Lung (tissue), 12 donors: Measurements from ENCODE around the gene TRABD2A. TPM values are rescaled to one million over a fixed set of nuclear protein-coding genes. Genes with fewer than 3 reads are reported as not detected.
"Not testable (repeated sequence)": the region's sequence is repeated elsewhere in the genome, so short reads cannot be mapped to it uniquely, and the experiment has no call there.

Experiments
- ATAC-seq: fragments of 200-7000 bp; cut with Tn5 transposase; one replicate; pipeline ENCODE4 v1.9.1; 2020; ENCODE audit warnings: moderate number of reproducible peaks; ENCODE audit not compliant: insufficient read depth, low FRiP score
- DNase-seq, 3 donors: peaks; one replicate each; pipeline ENCODE4 v3.0.0-alpha.2; 2013 to 2017
- H3K27ac ChIP-seq, 2 donors: one replicate each; pipeline ENCODE4 v1.5.1; 2013; ENCODE audit warnings: mild to moderate bottlenecking in 2 of 2, moderate library complexity in 2 of 2, control low read depth in 1 of 2, inconsistent platforms in 1 of 2, low read depth in 1 of 2, low read length in 1 of 2
- H3K27me3 ChIP-seq, 3 donors: one replicate each; pipeline ENCODE4 v1.5.1; 2013; ENCODE audit warnings: low read length in 2 of 3; ENCODE audit not compliant: control insufficient read depth in 3 of 3, insufficient read depth in 3 of 3
- H3K36me3 ChIP-seq, 4 donors: one replicate each; pipeline ENCODE4 v1.5.1; 2013; ENCODE audit warnings: low read length in 4 of 4, mild to moderate bottlenecking in 1 of 4, moderate library complexity in 1 of 4; ENCODE audit not compliant: control insufficient read depth in 4 of 4, insufficient read depth in 4 of 4
- H3K4me1 ChIP-seq, 5 donors: one replicate each; pipeline ENCODE4 v1.5.1; 2013; ENCODE audit warnings: low read length in 5 of 5, mild to moderate bottlenecking in 2 of 5, moderate library complexity in 1 of 5; ENCODE audit not compliant: control insufficient read depth in 5 of 5, insufficient read depth in 5 of 5
- H3K4me3 ChIP-seq: one replicate; pipeline ENCODE4 v1.5.1; 2013; ENCODE audit warnings: mild to moderate bottlenecking, control low read depth, moderate library complexity
- H3K9ac ChIP-seq, 2 donors: one replicate each; pipeline ENCODE4 v1.5.1; 2013; ENCODE audit warnings: low read length in 2 of 2, control low read depth in 1 of 2; ENCODE audit not compliant: insufficient read depth in 1 of 2
- H3K9me3 ChIP-seq, 4 donors: one replicate each; pipeline ENCODE4 v1.5.1; 2013; ENCODE audit warnings: low read length in 3 of 4, mild to moderate bottlenecking in 1 of 4, moderate library complexity in 1 of 4; ENCODE audit not compliant: control insufficient read depth in 4 of 4, insufficient read depth in 3 of 4
- WGBS, 2 donors: extraction: QIAGEN DNeasy Blood & Tissue Kit; methylation state at CpG; one replicate each; pipeline ENCODE4 v1.1.7; 2013; 5-methylcytosine and 5-hydroxymethylcytosine counted together
- polyA plus RNA-seq, 2 donors: library from polyadenylated mRNA; stranded (reverse); fragments of 200-250 nt; gene quantifications; one replicate each; pipeline ENCODE4 v1.2.1, GENCODE V29; 2013
- total RNA-seq, 2 donors: library from RNA; depleted of rRNA in 1 of 2; stranded (reverse); fragments of >200 nt in 1 of 2; gene quantifications; one replicate each; pipeline ENCODE4 v1.2.1, GENCODE V29; 2014 to 2021
- TF ChIP-seq, protein P1 (sequence below): IDR thresholded peaks from 2 replicates; pipeline ENCODE4 v1.5.1; 2012; ENCODE audit warnings: mild to moderate bottlenecking; ENCODE audit errors: control extremely low read depth, extremely low read depth
- donor health status: control.
- donor health status: control.
- donor health status: Bipolar disorder and iron deficiency.
- donor health status: healthy.
- donor health status: DM: yes; HTN: yes; CAD: no.

The TRABD2A gene
- total and polyA plus RNA-seq, 4 donors: 1.9 to 3.1 (median 2.3) TPM

DNA sequence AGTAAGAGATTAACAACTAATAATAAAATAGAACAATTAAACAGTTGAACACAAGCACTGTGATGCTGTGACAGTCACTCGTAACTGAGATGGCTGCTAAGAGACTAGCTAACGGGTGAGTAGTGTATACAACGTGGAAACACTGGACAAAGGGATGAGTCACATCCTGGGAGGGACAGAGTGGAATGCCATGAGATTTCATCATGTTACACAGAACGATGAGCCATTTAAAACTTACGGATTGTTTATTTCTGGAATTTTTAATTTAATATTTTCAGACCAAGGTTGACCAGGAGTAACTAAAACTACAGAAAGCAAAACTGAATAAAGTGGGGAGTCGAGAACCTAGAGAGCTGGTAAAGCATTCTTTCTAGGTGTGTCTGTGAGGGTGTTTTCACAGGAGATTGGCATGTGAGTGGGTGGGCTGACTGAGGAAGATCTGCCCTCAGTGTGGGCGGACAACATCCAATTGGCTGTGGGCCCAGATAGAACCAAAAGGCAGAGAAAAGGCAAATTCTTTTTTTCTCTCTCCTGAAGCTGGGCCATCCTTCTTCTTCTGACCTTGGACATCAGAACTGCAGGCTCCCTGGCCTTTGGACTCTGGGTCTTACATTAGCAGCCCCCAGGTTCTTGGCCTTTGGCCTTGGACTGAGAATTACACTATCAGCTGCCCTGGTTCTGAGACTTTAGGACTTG, 39.1 kb upstream of the TRABD2A start:
- Histone ChIP-seq H3K27me3 (no peaks in the 10 kb centered on the region), H3K9me3 (no peaks in the 10 kb centered on the region), H3K4me3 (no peak overlapping the region), H3K9ac (no peak overlapping the region), H3K4me1 (peaks cover 0 to 4% (median 0%) of the 10 kb centered on the region in 5 donors), H3K27ac (peak overlapping the region; percentile 81 to 97), H3K36me3 (no peaks in the 10 kb centered on the region)
- ATAC-seq: peak; percentile 87
- WGBS, 2 donors: 30 to 36% methylated on average over 7 of the region's 7 CpGs
- peak; percentile 48 to 82 (median 65) for DNase-seq
- TF ChIP-seq, protein P1, sequence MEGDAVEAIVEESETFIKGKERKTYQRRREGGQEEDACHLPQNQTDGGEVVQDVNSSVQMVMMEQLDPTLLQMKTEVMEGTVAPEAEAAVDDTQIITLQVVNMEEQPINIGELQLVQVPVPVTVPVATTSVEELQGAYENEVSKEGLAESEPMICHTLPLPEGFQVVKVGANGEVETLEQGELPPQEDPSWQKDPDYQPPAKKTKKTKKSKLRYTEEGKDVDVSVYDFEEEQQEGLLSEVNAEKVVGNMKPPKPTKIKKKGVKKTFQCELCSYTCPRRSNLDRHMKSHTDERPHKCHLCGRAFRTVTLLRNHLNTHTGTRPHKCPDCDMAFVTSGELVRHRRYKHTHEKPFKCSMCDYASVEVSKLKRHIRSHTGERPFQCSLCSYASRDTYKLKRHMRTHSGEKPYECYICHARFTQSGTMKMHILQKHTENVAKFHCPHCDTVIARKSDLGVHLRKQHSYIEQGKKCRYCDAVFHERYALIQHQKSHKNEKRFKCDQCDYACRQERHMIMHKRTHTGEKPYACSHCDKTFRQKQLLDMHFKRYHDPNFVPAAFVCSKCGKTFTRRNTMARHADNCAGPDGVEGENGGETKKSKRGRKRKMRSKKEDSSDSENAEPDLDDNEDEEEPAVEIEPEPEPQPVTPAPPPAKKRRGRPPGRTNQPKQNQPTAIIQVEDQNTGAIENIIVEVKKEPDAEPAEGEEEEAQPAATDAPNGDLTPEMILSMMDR: no peak

DNA sequence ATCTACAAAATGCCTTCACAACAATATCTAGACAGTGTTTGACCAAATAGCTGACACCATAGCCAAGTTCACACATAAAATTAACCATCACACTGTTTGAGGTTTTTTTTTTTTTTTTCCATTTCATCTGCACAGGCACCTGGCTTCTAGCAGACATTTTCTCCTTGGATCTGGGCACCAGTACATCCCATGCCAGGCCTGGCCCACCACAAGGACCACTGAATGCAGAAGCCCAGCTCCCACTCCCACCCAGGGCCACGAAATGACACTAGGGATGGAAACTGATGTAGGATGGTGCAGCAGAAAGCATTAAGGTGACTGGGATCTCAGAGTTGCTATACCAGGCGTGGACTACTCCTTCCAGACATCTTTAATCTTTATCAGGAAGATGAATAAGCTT, 37.5 kb upstream of the TRABD2A start:
- ATAC-seq: no peak
- H3K4me1 ChIP-seq: peaks cover 0 to 4% (median 0%) of the 10 kb centered on the region in 5 donors
- no peak overlapping the region for H3K27ac ChIP-seq
- H3K9me3 ChIP-seq: no peaks in the 10 kb centered on the region
- H3K27me3 ChIP-seq: no peaks in the 10 kb centered on the region
- 91 to 93% methylated on average over 2 of the region's 2 CpGs for WGBS, 2 donors
- DNase-seq: no peak
- peaks cover 0 to 3% (median 0%) of the 10 kb centered on the region in 4 donors for H3K36me3 ChIP-seq
- H3K4me3 ChIP-seq: no peak overlapping the region
- H3K9ac ChIP-seq: no peak overlapping the region
- TF ChIP-seq, protein P1: no peak

DNA sequence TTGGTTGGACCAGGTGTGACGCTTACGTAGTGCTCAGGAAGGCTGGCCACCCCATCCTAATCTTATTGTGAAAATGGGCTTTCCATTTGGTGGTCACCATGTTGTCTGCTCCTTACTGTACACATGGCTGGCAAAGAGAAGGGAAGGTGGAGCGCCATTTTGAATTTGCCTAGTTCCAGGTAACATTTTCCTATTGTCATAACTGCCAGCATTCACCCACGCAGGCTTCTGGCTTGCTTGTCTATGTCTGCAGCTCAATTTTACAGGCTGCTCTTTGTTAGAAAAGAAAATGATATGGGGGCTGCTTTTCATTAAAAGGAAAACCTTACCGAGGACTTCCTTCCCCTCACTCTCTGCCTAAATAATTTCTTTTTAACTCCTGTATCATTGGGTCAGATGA, 36.9 kb upstream of the TRABD2A start:
- not testable (repeated sequence) for DNase-seq, H3K27ac ChIP-seq, H3K9ac ChIP-seq, H3K4me1 ChIP-seq, ATAC-seq, H3K4me3 ChIP-seq, H3K9me3 ChIP-seq, H3K36me3 ChIP-seq, H3K27me3 ChIP-seq
- 78 to 90% methylated on average over 5 of the region's 5 CpGs for WGBS, 2 donors

- not testable (repeated sequence) for H3K4me3 ChIP-seq, DNase-seq, H3K4me1 ChIP-seq, H3K9ac ChIP-seq, H3K27ac ChIP-seq, H3K36me3 ChIP-seq, H3K9me3 ChIP-seq, ATAC-seq, H3K27me3 ChIP-seq
- WGBS, 2 donors: 97% methylated on average over 24 of the region's 24 CpGs
Observed at GRCh38 chr2:84915675-84916074, 34.8 kb upstream of the TRABD2A start.
